Inflammatory macrophage (primary cell): Measurements from ENCODE around the gene NLE1.
"Not testable (repeated sequence)": the region's sequence is repeated elsewhere in the genome, so short reads cannot be mapped to it uniquely, and the experiment has no call there.

ENCODE experiments used
- DNase-seq, 2 donors: peaks; one replicate each; pipeline ENCODE4 v3.0.0-alpha.2; 2020 to 2022

NLE1 gene

GRCh38 chr17:35161281-35161761 is 19.2 kb upstream of the NLE1 start:
- no peak for DNase-seq

GRCh38 chr17:35160354-35161201 is 18.5 kb upstream of the NLE1 start:
- no peak for DNase-seq

GRCh38 chr17:35159940-35160339 is 17.8 kb upstream of the NLE1 start:
- DNase-seq = no peak

GRCh38 chr17:35155246-35155645 is 13.1 kb upstream of the NLE1 start:
- DNase-seq = no peak

- DNase-seq = no peak
Observed at GRCh38 chr17:35154196-35155165, 12.4 kb upstream of the NLE1 start.

- DNase-seq = no peak
Observed at GRCh38 chr17:35152421-35153140, 10.5 kb upstream of the NLE1 start.

GRCh38 chr17:35151080-35151479 is 9.0 kb upstream of the NLE1 start:
- not testable (repeated sequence) for DNase-seq

GRCh38 chr17:35149941-35150340 is 7.8 kb upstream of the NLE1 start:
- no peak for DNase-seq

- DNase-seq = no peak
Observed at GRCh38 chr17:35148144-35148543, 6.0 kb upstream of the NLE1 start.

GRCh38 chr17:35147375-35147905 is 5.3 kb upstream of the NLE1 start, which contains the start of gene UNC45B:
UNC45B (plus strand) TSS chr17:35147817; CDS start chr17:35148264, 447 bp downstream.
- no peak for DNase-seq

GRCh38 chr17:35146214-35146833 is 4.2 kb upstream of the NLE1 start:
- DNase-seq = no peak

GRCh38 chr17:35144840-35145239 is 2.7 kb upstream of the NLE1 start:
- no peak for DNase-seq

GRCh38 chr17:35142467-35142796 is 329 bp upstream of the NLE1 start:
- DNase-seq = no peak

GRCh38 chr17:35138218-35138617 is 3.9 kb downstream of the NLE1 start:
- DNase-seq = no peak

GRCh38 chr17:35135322-35135721 is 6.8 kb downstream of the NLE1 start:
- DNase-seq = no peak

- no peak for DNase-seq
Observed at GRCh38 chr17:35132816-35133550, 9.1 kb downstream of the NLE1 start.

- DNase-seq = no peak
Observed at GRCh38 chr17:35132099-35132498, 10.0 kb downstream of the NLE1 start.

- no peak for DNase-seq
Observed at GRCh38 chr17:35130392-35130791, 11.7 kb downstream of the NLE1 start.

- no peak for DNase-seq
Observed at GRCh38 chr17:35129973-35130351, 12.1 kb downstream of the NLE1 start.

GRCh38 chr17:35129154-35129972 is 12.7 kb downstream of the NLE1 start:
- DNase-seq = no peak
